Endothelial cell (in vitro differentiated cells): ENCODE results near the gene HDGFL2. TPM values are rescaled to one million over a fixed set of nuclear protein-coding genes. Genes with fewer than 3 reads are reported as not detected.

Experiments
- DNase-seq: peaks from one replicate; pipeline ENCODE4 v3.0.0; 2021; ENCODE audit warnings: low spot score
- H3K27ac Mint-ChIP-seq: one replicate; pipeline ENCODE4 v1.8.0; 2021; ENCODE audit warnings: mixed read lengths, inconsistent platforms; ENCODE audit not compliant: unreplicated experiment
- H3K27me3 Mint-ChIP-seq: one replicate; pipeline ENCODE4 v1.8.0; 2021; ENCODE audit warnings: mild to moderate bottlenecking, moderate library complexity, mixed read lengths, inconsistent platforms; ENCODE audit not compliant: unreplicated experiment
- H3K36me3 Mint-ChIP-seq: one replicate; pipeline ENCODE4 v1.8.0; 2021; ENCODE audit warnings: mild to moderate bottlenecking, low read depth, mixed read lengths, inconsistent platforms; ENCODE audit not compliant: unreplicated experiment
- H3K4me1 Mint-ChIP-seq: one replicate; pipeline ENCODE4 v1.8.0; 2021; ENCODE audit warnings: mild to moderate bottlenecking, mixed read lengths, inconsistent platforms; ENCODE audit not compliant: unreplicated experiment
- H3K4me3 Mint-ChIP-seq: one replicate; pipeline ENCODE4 v1.8.0; 2021; ENCODE audit warnings: mild to moderate bottlenecking, mixed read lengths, inconsistent platforms; ENCODE audit not compliant: unreplicated experiment
- H3K9me3 Mint-ChIP-seq: one replicate; pipeline ENCODE4 v1.8.0; 2021; ENCODE audit warnings: mixed read lengths, inconsistent platforms; ENCODE audit not compliant: unreplicated experiment
- total RNA-seq: library from RNA; stranded (reverse); fragmentation: NEBNext Ultra II Directional; extraction: Animal tissue kit (Norgen Biotek cat#: 25700); gene quantifications from one replicate; pipeline ENCODE4 v1.2.1, GENCODE V29; 2021; ENCODE audit not compliant: unreplicated experiment
- TF ChIP-seq, protein P1 (sequence below): fragments of 200-600 bp; sonication (generic); IDR thresholded peaks from one replicate; pipeline ENCODE4 v1.5.0; 2021; ENCODE audit warnings: antibody characterized with exemption; ENCODE audit not compliant: unreplicated experiment

The HDGFL2 gene
- total RNA-seq, 1 donor from 2014 or later = 107 TPM

DNA sequence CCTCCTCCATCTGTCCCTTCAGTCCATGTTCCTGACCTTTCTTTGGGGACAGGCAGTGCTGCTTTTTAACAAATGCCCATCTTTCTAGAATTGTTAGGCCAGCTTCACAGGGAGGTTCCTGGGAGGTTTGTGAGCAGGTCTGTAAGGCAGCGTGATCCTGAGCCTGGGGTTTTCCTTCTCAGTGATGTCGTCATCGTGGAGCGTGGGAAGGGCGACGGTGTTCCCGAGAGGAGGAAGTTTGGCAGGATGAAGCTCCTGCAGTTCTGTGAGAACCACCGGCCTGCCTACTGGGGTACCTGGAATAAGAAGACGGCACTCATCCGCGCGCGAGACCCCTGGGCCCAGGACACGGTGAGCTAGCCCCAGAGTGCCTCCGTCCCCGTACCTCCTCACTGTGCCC, 42.8 kb upstream of the HDGFL2 start:
- H3K27me3 Mint-ChIP-seq = peaks cover 2% of the 10 kb centered on the region

GRCh38 chr19:4429771-4430171, 42.3 kb upstream of the HDGFL2 start:
- Mint-ChIP-seq H3K4me1 (no peaks in the 10 kb centered on the region), H3K4me3 (no peak overlapping the region), H3K9me3 (no peaks in the 10 kb centered on the region), H3K27ac (no peak overlapping the region), H3K36me3 (peaks cover 37% of the 10 kb centered on the region), H3K27me3 (peaks cover 2% of the 10 kb centered on the region)
- no peak for DNase-seq
- TF ChIP-seq, protein P1, sequence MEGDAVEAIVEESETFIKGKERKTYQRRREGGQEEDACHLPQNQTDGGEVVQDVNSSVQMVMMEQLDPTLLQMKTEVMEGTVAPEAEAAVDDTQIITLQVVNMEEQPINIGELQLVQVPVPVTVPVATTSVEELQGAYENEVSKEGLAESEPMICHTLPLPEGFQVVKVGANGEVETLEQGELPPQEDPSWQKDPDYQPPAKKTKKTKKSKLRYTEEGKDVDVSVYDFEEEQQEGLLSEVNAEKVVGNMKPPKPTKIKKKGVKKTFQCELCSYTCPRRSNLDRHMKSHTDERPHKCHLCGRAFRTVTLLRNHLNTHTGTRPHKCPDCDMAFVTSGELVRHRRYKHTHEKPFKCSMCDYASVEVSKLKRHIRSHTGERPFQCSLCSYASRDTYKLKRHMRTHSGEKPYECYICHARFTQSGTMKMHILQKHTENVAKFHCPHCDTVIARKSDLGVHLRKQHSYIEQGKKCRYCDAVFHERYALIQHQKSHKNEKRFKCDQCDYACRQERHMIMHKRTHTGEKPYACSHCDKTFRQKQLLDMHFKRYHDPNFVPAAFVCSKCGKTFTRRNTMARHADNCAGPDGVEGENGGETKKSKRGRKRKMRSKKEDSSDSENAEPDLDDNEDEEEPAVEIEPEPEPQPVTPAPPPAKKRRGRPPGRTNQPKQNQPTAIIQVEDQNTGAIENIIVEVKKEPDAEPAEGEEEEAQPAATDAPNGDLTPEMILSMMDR = no peak

More for the DNA sequence above, 42.8 kb upstream of the HDGFL2 start:
- Mint-ChIP-seq H3K27ac (peak overlapping the region; percentile 43), H3K4me3 (peak overlapping the region; percentile 47), H3K9me3 (no peaks in the 10 kb centered on the region), H3K36me3 (peaks cover 32% of the 10 kb centered on the region), H3K4me1 (no peaks in the 10 kb centered on the region)
- TF ChIP-seq, protein P1 = no peak
- DNase-seq = no peak

- H3K9me3 Mint-ChIP-seq = no peaks in the 10 kb centered on the region
- DNase-seq = no peak
- peak overlapping the region; percentile 42 for H3K4me3 Mint-ChIP-seq
- TF ChIP-seq, protein P1 = no peak
- no peaks in the 10 kb centered on the region for H3K4me1 Mint-ChIP-seq
- H3K27ac Mint-ChIP-seq = no peak overlapping the region
- H3K36me3 Mint-ChIP-seq = peaks cover 41% of the 10 kb centered on the region
- peaks cover 2% of the 10 kb centered on the region for H3K27me3 Mint-ChIP-seq
Observed at GRCh38 chr19:4430760-4431159, 41.3 kb upstream of the HDGFL2 start.

DNA sequence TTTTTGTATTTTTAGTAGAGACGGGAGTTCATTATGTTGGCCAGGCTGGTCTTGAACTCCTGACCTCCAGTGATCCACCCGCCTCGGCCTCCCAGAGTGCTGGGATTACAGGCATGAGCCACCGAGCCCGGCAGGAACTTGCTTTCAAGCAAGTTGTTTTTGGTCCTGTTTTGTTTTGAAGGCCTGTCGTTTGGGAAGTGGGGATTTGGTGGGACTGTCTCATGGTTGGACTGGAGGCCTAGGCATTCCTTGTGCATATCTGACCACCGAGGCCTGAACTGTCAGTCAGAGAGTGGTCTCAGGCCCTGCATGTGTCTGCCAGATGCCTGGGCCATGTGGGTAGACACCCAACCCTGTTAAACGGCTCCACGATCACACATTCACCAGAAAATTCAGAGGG, 40.8 kb upstream of the HDGFL2 start:
- TF ChIP-seq, protein P1 = no peak
- DNase-seq = no peak
- Mint-ChIP-seq H3K9me3 (no peaks in the 10 kb centered on the region), H3K27ac (no peak overlapping the region), H3K27me3 (peaks cover 2% of the 10 kb centered on the region), H3K4me1 (no peaks in the 10 kb centered on the region), H3K36me3 (peaks cover 39% of the 10 kb centered on the region), H3K4me3 (no peak overlapping the region)

DNA sequence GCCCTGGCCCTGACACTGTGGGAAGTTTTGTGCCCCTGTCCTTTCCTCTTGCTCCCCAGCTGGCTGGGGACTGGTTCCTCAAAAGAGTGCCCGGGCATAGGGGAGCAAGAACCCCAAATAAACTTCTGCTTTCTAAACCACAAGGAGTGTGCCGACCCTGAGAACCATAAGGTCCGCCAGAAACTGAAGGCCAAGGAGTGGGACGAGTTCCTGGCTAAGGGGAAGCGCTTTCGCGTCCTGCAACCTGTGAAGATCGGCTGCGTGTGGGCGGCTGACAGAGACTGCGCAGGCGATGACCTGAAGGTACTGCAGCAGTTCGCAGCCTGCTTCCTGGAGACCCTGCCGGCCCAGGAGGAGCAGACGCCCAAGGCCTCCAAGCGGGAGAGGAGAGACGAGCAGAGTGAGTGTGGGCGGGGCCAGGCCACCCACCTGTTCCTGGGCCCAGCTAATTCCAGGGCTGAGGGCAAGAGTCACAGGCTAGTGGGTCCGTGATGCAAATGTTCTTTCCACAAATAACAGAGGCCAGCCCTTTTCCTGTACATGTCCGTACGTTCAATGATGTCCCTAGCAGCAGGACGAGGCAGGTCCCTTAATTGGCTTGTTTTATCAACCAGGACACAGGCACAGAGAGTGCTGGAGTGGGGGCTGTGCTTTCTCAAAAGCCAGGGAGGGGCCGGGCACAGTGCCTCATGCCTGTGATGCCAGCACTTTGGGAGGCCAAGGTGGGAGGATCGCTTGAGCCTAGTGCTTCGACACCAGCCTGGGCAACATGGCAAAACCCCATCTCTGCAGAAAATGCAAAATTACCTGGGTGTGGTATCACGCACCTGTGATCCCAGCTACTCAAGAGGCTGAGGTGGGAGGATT, 40.1 kb upstream of the HDGFL2 start:
- DNase-seq = no peak
- Mint-ChIP-seq H3K9me3 (no peaks in the 10 kb centered on the region), H3K27ac (no peak overlapping the region), H3K36me3 (peaks cover 39% of the 10 kb centered on the region), H3K4me3 (peak overlapping the region; percentile 38), H3K27me3 (peaks cover 2% of the 10 kb centered on the region), H3K4me1 (no peaks in the 10 kb centered on the region)
- TF ChIP-seq, protein P1 = no peak
